Stimulated activated CD4-positive, alpha-beta T cell treated with anti-CD3 and anti-CD28 coated beads, Interleukin-2, amount 100 ng/mL, for 48 hours (primary cell): Measurements from ENCODE around the gene SLC29A1.
"Not testable (repeated sequence)": the region's sequence is repeated elsewhere in the genome, so short reads cannot be mapped to it uniquely, and the experiment has no call there.

Source experiments
- DNase-seq, 2 donors: peaks; one replicate each; pipeline ENCODE4 v3.0.0-alpha.2; 2020

Gene SLC29A1

DNA sequence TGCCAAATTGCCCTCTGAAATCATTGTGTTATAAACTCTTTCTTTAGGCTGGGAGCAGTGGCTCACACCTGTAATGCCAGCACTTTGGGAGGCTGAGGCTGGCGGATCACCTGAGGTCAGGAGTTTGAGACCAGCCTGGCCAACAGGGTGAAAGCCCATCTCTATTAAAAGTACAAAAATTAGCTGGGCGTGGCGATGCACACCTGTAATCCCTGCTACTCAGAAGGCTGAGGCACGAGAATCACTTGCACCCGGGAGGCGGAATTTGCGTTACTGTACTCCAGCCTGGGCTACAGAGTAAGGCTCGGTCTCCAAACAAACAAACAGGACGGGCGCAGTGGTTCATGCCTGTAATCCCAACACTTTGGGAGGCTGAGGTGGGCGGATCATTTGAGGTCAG, 27.0 kb upstream of the SLC29A1 start:
- DNase-seq: not testable (repeated sequence)

DNA sequence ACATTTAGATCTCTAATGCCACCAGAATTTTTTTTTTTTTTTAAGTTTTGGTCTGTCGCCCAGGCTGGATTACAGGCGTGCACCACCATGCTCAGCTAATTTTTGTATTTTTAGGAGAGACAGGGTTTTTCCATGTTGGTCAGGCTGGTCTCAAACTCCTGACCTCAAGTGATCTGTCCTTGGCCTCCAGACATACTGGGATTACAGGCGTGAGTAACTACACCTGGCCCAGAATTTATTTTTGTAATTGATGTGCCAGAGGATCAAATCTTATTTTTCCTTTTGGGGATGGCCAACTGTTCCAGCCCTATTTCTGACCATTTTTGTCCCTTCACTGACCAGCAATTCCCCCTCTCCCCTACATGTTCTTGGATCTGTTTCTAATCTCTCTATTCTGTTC, 24.7 kb upstream of the SLC29A1 start:
- DNase-seq: no peak

DNA sequence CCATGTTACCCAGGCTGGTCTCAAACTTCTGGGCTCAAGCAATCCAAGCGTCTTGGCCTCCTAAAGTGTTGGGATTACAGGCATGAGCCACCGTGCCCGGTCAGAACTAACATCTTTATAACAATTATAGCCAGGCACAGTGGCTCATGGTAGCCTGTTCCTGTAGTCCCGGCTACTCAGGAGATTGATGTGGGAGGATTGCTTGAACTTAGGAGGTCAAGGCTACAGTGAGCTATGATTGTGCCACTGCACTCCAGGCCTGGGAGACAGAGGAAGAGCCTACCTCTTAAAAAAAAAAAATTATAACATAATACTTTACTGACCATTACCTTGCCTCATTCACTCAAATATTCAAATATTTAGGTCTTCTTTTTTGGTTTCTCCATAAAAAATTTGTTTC, 23.5 kb upstream of the SLC29A1 start:
- no peak for DNase-seq

DNA sequence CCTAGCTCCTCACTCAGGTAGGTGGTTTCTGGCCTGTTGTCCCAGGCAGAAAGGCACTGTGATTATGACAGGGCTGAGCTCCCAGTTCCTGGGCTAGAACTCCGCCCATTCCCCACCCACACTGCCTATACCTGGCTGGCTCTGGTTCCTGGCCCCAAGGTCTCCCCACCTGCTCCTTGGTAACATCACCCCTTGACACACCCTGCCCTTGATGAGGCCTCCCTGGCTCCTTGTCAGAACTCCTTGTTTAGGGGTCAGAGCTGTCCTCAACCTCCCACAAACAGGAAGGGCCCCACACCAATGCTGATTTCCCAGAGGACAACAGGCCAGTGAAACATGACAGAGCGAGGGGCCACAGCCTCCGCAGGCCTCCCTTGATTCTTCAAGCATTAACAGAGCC, 22.2 kb upstream of the SLC29A1 start:
- DNase-seq: no peak

DNA sequence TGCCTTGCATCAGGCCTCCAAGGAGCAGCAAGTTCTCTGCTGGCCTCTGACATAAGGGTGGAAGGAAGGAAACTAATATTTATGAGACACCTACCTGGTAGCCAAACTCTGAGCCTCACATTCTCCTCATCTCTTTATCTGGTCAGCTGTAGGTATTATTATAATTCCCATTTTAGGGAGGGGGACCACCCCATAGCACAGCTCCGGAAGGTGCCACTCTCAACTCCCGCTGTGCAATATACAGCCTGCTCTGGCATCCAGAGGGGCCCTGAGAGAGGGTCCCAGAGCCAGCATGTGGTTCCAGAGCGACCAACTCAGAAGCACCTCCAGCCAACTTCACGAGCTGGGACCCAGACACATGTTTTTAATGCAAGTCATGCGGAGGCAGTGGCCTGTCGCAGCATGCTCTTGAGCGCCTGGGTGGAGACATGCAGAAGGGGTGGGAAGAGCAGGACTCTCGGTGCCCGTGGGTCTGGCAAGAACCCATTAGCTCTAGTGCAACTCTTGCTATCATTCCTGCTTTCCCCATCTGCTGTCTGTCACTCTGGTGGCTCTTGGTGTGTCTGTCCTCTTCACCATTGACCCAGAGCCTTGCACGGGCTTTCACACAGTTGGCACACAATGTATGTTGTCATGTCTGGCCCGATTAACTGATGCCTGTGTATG, 21.6 kb upstream of the SLC29A1 start:
- DNase-seq: no peak

DNA sequence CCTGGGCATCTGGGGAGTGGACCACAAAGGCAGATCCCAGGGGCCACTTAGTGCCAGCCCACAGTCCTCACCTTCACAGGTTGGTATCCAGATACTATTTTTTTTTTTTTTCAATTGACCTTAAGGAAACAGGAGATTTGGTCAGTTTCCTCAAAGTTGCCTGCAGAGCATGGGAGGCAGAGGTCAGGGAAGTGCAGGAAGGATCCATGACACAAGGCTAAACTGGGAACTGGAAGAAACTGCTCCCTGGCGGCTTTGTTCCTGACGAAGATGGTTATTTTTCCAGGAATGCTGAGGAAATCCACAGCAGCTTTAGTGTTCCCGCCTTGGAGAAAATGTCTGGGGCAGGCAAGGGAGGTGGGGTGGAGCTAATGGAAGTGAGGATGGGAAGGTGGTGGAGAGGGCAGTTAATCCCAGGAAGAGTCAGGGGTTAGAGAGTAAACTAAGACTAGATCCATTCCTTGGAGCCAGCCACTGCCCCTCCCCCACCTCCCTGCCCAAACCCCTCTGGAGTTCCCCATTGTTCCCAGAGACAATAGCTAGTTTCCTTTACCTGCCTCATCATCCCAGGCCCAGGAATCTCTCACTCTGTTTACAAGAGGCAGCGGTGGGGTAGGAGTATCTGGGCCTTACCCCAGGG, 20.9 kb upstream of the SLC29A1 start:
- no peak for DNase-seq

DNA sequence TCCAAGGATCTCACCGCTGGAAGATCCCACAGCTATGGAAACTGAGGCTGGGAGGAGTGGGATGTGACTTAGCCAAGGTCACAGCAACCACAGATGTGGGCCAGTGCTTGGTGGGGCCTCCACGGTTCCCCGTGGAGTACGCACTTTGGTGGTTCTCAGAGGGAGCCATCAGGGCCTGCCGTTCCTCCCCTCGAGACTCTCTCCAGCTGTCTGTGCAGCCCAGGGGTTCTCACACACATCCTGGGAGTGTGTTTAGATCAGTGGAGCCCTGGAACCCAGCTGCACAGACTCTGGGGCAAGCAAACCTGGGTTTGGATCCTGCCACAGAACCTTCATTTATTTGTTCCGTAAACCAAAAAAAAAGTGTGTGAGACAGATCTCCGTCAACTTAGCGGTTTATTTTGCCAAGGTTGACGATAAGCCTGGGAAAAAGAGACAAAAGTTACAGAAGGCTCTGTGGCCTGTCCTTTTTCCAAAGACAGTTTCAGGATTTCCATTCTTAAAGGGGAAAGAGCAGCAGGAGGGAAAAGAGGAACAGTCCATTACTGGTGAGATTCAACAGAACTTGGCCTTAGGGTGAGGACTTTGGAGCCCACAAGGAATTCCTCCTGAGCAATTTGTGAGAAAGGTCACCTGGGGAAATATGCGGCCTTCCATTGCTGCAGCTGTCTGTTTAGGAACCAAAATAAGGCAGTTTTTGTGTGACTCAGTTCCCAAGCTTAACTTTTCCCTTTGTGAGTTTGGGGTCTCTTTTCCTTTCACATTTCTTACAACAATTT, 20.2 kb upstream of the SLC29A1 start:
- DNase-seq: no peak

DNA sequence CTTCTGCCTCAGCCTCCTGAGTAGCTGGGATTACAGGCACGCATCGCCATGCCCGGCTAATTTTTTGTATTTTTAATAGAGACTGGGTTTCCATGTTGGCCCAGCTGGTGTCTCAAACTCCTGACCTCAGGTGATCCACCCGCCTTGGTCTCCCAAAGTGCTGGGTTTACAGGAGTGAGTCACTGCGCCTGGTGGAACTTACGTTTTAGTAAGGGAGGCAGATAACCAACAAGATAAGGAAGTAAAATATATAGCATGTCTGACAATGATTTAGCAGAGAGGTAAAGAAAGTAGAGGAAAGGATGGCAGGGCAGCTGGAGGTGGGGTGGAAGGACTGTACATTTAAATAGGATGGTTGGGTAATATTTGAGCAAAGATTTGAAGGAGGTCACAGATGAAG, 19.4 kb upstream of the SLC29A1 start:
- DNase-seq: no peak

DNA sequence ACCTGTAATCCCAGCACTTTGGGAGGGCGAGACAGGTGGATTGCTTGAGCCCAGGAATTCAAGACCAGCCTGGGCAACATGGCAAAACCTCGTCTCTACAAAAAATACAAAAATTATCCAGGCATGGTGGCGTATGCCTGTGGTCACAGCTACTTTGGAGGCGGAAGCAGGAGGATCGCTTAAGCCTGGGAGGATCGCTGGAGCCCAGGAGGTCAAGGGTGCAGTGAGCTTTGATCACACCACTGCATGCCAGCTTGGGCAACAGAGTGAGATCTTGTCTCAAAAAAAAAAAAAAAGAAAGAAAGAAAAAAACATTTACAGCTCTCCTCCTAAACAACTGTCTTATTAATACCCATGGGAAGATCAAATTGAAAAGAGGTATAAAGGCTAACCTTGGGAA, 15.4 kb upstream of the SLC29A1 start:
- no peak for DNase-seq

DNA sequence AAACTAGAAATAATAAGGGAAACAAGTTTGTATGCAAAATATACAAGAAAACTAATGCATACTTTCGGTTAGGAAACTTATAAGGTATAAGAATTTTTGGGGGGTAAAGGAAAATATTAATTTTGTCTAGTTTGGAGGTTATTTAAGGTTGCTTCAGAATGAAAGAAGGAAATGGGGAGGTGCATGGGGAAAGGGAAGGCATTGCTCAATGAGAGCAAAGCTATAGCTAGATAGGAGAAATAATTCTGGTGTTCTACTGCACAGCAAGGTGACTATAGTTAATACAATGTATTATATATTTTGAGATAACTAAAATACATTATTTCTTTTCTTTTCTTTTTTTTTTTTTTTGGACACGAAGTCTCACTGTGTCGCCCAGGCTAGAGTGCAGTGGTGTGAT, 12.1 kb upstream of the SLC29A1 start:
- no peak for DNase-seq

DNA sequence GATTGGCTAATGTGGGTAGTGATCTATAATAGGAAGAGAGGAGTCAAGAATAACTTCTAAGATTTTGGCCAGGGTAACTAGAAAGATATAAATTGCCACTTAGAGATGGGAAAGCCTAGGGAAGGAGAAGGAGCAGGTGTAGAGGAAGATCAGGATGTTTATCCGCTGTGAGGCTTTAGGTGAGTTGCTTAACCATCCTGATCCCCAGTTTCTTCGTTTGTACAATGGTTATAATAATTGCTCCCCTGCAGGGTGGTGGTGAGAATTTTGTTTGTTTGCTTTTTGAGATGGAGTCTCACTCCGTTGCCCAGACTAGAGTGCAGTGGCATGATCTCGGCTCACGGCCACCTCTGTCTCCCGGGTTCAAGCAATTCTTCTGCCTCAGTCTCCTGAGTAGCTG, 9.1 kb upstream of the SLC29A1 start:
- no peak for DNase-seq

DNA sequence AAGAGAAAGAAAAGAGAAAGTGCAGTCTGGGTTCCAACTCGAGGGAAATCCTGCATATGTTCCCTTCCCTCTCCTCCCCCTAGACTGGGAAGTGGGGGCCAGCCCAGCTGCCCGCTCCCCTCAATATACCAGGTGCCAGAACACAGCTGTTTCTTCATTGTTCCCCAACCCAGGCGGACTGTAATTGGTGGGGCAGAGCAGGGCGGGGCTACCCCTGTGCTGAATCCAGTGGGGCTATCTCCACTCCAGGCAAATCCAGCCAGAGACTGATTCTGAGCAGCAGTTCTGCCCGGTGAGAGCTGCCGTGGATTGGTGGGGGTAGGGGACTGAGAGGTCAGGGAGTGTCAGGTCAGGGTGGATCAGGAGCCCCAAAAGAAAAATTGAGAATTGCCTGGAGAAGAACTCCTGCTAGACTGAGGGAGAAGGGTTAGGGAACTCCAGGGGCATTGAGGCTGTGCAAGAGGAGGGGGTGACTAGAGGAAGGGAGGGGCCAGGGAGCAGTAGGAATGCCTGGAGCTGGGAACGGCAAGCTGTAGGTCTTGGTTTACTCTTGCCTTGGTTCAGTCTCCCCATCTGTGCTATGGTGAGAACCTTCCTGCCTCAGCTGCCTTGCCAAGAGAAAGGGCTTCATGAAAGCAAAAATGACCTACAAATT, 6.6 kb upstream of the SLC29A1 start, which contains the start of gene MYMX:
Gene MYMX, plus strand, starts transcription at position 250 of the 655 bp plus-strand sequence. CDS start 546 bp downstream, outside the sequence.
- DNase-seq: no peak

DNA sequence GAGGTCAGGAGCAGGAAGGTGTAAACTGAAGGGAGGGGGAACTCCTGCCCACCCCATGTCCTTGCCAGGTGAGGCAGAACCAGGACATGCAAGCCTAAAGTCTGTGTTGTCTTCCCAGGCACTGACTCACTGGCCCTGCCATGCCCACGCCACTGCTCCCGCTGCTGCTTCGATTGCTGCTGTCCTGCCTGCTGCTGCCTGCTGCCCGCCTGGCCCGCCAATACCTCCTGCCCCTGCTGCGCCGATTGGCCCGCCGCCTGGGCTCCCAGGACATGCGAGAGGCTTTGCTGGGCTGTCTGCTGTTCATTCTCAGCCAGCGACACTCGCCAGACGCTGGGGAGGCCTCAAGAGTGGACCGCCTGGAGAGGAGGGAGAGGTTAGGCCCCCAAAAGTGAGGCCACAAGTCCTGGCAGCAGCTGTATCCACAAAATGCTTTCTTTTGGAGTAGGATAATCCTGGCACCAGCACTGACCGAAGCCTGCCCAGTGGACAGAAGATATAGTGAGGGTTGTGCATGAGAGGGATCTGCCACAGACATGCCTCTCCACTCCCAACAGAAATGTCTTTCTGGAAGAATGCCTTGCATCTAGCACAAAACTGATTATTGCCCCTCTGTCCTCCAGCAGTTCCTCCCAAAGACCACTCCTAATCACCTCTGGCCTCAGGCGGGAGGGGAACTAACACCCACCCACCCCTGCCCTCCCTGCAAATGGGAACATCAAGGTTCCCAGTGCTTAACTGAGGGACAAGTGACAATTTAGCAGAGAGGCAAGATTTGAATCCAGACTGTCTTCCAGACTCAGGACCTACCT, 5.9 kb upstream of the SLC29A1 start:
- no peak for DNase-seq

DNA sequence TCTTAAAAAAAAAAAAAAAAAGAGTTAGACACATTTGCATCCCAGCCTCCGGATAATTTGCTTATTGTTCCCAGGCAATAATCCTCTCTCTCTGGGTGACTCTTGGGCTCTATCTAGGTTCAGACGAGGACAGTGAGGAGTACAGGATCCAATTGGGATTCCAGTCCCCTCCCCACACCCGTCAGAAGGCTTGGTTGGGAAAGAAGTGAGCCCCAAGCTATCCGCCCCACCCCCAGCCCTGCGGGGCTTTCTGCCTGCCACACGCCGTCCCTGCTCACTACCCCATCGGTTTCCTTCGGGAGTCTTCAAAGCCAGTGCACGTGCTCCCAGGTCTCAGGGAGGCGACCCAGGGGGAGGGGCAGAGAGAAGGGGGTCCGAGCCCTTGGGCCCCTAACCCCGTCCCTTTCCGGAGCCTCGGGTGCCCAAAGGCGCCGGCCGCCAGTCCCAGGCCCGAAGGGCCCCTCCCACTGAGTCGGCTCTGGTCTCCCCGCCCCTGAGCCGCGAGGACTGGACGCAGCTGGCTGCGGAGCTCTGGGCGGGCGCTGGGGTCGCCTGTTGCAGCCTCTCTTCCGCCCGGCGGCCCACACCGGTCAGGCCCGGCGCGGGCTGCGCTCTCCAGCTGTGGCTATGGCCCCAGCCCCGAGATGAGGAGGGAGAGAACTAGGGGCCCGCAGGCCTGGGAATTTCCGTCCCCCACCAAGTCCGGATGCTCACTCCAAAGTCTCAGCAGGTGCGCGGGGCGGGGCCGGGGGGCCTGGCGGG, 4.2 kb upstream of the SLC29A1 start:
- DNase-seq: no peak

DNA sequence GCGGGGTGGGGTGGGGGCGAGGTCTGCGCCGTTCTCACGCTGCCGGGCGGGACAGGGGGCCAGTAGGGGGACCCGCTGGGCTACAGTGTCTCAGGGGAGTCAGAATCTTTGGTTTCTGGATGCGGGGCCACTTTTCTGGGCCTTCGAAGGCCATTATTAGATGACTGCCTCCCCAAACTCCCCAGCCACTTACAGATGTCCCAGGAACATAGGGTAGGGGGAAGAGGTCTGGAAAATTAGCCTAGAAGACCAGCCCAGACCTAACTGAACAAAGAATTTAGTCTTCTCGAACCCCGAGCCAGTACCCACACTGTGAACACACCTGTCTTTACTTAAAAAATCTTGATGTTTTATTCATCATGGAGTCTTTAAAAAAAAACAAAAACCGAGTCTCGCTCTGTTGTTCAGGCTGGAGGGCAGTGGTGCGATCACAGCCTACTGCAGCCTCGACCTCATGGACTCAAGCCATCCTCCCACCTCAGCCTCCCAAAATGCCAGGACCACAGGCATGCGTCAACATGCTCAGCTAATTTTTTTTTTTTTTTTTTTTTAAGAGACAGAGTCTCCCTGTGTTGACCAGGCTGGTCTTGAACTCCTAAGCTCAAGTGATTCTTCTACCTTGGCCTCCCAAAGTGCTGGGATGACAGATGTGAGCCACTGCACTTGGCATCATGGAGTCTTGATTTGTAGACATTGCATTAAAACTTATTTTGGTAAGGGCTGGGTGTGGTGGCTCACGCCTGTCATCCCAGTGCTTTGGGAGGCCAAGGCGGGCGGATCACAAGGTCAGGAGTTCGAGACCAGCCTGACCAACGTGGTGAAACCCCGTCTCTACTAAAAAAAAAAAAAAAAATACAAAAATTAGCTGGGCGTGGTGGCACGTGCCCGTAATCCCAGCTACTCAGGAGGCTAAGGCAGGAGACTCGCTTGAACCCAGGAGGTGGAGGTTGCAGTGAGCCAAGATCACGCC, 3.3 kb upstream of the SLC29A1 start:
- DNase-seq: no peak

DNA sequence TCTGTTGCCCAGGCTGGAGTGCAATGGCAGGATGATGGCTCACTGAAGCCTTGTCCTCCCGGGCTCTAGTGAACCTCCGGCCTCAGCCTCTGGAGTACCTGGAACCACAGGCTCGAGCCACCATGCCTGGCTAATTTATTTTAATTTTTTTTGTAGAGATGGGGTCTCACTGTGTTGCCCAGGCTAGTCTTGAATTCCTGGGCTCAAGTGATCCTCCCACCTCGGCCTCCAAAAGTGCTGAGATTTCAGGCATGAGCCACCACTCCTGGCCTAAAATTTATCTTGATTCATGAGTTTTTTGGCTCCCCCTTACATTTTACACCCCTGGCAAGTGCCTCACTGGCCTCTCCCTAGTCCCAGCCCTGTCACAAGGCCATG, 2.5 kb upstream of the SLC29A1 start:
- no peak for DNase-seq

DNA sequence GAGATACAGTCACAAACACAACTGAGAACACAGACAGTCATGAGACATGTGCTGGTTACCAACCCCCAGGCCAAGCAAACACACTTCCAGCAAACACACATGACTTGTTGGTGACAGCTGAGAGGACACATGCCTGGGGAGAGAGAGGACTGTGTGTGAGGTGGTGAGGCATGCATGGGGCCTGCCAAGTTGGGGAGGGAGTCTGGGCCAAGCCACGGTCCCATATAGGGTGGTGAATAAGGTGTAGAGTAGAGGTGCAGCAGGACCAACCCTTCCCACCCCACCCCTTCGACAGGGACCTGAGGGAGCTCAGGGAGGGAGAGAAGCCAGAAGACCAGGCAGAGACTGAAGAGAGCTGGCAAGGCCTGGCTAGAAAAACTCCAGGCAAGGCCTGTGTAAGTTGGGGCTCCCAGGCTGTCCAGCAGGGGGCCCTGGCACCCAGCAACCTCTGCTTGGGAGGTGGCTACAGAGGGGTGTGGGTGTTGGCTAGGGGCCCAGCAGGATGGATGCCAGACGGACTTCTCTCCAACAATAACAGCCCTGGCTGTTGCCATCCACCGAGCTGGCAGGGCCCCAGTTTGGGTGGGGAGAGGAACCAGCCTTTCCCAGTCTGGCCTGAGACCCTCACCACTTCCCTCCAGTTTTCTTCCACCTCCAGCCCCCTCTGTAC, 2.0 kb upstream of the SLC29A1 start:
- DNase-seq: peak; percentile 68 to 72

DNA sequence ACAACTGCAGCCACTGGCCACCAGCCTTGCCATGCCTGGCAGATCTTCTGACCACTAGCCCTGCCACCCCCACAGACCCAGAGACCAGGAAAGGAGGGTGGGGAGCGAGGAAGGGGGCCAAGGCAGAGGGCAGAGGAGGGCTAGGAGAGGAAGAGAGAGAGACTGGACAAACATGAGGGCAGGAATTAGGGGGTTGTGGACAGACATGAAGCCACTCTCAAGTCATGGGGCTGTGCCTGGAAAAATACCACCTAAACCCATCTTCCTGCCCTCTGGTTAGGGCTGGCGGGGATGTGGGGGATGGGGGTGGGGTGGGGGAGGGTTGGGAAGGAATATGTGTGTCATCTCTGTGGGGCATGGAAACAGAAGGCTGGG, 1.4 kb upstream of the SLC29A1 start:
- no peak for DNase-seq

DNA sequence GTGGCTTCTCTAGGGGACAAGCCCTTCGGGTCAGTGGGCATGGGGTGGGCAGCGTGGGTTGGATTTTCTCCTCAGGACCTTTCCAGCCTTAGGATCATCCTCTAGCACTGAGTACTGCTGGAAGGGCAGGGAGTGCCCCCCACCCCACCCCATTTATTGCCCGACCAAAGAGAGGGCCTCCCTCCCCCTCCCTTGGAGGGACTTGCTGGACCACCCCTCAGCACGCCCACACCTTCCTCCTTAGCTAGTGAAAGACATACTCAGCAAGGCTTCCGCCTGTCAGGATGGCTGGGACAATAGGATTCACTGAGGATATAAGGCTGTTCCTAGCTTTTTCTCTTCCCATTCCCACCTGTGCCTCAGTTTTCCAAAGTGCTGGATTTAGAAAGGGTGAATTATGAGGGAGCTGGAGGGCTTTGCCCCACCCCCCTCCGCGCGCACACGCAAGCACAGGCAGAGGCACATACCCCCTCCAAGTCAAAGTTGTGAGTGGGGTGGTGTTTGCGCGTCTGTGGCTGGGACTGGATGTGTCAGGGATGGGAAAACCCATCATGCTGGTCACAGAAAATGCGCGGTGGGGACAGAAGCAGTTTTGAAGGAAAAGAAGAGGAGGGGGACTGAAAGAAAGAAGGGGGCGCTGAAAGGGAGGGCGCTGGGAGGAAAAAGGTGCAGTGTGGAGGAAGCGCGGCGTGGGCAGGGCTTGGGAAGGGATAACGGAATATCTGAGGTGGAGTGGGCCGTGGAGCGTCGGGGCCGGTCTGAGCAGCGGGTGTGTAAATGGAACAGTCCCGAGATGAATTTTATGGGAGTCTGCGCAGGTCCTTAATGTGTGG, 693 bp upstream of the SLC29A1 start:
- no peak for DNase-seq
